GM21528 (cell line): ENCODE data around the gene SOWAHB.

Source experiments
- ATAC-seq: cut with Tn5 transposase; IDR thresholded peaks from one replicate; pipeline ENCODE4 v1.9.1; 2021; ENCODE audit warnings: mild to moderate bottlenecking, moderate library complexity; ENCODE audit not compliant: unreplicated experiment, low FRiP score

The SOWAHB gene, protein sequence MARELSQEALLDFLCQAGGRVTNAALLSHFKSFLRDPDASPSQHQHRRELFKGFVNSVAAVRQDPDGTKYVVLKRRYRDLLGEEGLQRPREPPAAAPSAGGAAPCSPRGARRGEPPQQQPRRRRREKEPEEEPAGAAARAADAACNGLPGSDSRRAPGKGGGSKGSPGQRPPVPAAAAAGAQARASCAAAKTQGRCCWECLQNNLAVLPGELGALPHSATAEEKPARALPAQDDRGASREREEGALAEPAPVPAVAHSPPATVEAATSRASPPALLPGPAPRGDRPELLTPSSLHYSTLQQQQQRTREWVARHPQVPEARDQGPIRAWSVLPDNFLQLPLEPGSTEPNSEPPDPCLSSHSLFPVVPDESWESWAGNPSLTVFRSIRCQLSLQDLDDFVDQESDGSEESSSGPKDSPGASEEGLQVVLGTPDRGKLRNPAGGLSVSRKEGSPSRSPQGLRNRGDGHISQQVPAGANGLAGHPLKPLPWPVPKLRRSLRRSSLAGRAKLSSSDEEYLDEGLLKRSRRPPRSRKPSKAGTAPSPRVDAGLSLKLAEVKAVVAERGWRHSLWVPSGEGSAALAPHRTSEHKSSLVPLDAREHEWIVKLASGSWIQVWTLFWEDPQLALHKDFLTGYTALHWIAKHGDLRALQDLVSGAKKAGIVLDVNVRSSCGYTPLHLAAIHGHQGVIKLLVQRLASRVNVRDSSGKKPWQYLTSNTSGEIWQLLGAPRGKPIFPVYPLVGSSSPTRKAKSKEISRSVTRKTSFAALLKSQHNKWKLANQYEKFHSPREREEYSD

DNA sequence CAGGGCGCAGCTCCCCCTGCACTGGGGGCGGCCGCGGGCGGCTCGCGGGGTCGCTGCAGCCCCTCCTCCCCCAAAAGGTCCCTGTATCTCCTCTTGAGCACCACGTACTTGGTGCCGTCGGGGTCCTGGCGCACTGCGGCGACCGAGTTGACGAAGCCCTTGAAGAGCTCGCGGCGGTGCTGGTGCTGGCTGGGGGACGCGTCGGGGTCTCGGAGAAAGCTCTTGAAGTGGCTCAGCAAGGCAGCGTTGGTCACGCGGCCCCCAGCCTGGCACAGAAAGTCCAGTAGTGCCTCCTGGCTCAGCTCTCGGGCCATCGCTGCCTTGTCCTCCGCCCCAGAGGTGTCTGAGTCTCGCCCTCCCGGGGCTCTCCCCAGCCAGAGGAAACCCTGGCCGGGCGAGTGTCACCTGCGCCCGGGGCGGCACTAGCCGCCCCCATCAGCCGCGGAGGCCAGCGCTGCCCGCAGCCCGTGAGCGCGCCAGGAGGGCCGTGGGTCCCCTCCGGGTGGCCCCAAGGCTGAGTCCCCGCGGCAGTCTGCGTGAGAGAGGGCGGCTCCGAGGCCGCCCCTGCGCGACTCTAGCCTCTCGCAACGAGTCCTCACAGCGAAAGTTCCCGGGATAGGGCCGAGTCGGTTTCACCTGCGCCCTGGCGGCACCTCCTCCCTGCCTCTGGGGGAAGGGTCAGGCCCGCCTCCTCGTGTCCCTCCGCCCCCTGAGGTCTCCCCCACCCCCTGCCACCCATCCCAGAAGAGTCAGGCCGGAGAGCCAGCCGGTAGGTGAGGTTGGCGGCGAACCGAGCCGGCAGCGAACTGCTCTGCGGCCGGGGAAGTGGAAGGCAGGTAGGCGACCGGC is at the start of gene SOWAHB:
TSS of gene SOWAHB (minus strand) at position 609 of the 849 bp plus-strand sequence. CDS start at position 314, 295 bp downstream.
- no peak for ATAC-seq

DNA sequence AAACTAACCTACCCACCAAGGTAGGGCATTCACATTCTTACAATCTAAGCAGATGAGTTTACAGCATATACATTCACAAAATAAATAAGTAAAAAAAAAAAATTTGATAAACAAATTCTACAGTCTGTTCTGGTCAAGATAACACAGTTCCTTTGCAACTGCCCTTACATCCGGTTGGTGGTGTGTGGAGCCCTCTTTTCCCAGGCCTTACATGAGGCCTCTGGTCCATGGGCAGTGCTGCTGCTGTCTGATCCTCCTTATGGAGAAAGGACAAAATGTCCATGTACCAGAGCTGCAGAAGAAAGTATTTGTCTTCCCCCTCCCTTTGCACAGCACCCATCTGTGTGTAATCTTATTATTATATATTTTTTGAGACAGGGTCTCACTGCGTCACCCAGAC is 49.4 kb upstream of the SOWAHB start:
- ATAC-seq, result no peak

DNA sequence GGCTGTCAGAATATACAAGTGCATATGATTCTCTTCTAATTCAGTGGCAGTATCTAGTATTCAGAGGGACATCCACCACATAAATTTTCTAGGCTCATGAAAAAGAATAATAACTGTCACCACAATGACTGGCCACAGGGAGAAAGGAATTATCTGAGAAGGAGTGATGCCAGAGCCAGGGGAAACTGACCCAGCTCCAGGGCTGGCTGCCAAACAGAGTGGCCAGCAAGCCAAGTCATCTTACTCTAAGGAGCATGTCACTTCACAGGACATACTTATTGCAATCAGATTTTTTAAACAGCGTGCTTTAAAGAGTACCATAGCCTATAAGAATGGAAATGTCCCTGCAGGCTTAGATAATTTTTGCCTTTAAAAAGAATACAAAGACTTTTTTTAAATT is 45.8 kb upstream of the SOWAHB start:
- no peak for ATAC-seq

DNA sequence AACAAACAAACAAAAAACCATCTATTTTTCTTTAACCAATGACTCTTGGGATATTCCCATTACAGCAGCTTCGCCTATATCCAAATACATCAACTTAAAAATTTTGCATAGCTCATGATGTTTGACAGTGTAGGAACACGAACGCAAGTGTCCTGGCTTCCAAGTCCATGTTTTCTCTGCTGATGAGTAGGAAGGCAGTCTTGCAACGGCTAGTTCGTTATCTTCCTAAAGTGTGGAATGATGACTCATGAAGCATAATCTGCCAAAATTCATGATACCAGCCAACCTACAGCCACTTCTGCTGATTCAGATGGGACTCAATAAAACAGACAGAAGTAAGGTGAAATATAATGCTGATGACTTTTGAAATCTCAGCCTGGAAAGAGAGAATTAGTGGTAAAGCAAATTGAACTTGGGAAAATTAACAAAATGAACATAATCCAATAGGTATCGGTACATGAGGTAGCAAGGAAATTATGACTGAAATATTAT is 45.2 kb upstream of the SOWAHB start:
- no peak for ATAC-seq

DNA sequence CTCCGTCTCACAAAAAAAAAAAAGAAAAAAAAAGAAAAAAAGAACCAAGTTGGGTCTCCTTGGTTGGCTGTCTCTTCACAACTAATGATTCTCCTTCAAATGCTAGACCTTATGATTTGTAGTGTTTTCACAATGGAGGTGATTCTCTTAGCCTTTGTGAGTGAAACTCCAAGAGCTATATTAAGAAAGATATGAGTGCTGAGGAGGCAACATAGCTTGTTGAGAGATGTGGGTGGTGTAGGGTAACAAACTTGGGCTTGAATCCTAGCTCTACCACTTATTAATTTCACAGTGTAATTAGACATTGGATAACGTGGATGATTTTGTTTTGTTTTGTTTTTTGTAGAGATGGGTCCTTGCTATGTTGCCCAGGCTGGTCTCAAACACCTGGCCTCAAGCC is 41.2 kb upstream of the SOWAHB start:
- ATAC-seq, result no peak

DNA sequence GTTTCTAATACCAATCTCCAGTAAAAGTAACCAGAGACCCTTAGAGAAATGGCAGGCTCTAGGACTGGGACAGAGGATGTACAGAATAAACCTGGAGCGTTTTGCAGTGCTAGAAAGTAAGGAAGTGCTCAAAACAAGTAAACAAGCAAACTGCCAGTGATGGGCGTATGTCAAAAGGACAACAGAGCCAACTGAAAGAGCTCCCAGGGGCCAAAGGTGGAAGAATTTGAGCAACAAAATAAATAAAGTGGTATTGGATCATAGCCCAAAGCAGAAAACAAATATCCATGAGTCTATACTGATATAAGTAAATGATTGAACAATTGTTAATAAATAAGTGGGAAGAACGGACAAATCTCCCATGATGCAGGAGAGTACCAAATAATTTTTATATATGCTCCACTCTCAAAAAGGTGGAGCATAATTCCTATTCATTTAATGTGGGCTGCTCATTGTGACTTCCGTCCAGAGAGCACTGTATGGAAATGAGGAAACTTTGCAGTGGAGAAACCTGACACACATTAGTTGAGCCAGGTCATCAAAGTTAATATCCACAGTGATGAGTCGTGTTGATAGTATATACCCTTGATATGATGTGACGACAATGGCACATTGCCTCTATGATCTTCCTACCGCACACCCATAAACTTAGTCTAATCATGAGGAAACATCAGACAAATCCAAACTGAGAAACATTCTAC is 33.8 kb upstream of the SOWAHB start:
- ATAC-seq, result no peak

DNA sequence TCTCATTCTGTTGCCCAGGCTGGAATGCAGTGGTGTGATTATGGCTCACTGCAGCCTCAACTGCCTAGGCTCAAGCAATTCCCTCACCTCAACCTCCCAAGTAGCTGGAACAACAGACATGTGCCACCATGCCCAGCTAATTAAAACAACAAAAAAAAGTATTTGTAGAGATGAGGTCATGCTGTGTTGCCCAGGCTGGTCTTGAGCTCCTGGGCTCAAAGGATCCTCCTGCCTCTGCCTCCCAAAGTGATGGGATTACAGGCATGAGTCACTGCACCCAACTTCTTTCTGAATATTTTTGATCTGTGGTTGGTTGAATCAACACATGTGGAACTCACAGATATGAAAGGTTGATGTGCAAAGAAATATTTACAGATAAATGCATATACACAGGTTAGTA is 33.1 kb upstream of the SOWAHB start:
- no peak for ATAC-seq

DNA sequence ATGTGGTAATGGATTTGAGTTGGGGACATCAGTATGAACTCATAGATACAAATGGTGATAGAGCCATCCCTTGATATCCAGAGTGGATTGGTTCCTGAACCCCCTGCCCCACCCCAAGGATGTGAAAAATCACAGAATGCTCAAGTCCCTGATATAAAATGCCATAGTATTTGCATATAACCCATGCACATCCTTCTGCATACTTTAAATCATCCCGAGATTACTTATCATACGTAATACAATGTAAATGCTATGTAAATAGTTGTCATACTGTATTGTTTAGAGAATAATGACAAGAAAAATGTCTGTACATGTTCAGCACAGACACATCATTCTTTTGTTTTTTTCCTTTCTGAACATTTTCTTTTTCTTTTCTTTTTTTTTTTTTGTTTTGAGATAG is 32.7 kb upstream of the SOWAHB start:
- no peak for ATAC-seq

DNA sequence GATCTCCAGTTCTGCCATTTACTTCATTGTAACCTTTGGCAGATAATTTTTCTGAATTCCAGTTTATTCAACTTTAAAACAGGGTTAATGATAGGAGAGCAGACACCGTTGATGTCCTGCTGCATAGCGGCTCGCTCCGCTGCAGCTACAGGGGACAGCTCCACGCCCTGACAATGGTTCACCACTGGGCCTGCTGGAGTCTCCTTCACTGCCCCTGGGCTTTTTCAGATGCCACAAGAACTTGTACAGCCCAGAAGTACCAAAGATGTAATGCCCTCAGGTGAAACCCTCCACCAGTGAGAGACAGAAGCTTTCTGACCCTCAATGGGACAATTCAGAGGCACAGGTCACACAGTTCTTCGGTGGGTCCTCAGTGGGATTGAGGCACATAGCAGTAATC is 28.9 kb upstream of the SOWAHB start:
- ATAC-seq, result no peak

DNA sequence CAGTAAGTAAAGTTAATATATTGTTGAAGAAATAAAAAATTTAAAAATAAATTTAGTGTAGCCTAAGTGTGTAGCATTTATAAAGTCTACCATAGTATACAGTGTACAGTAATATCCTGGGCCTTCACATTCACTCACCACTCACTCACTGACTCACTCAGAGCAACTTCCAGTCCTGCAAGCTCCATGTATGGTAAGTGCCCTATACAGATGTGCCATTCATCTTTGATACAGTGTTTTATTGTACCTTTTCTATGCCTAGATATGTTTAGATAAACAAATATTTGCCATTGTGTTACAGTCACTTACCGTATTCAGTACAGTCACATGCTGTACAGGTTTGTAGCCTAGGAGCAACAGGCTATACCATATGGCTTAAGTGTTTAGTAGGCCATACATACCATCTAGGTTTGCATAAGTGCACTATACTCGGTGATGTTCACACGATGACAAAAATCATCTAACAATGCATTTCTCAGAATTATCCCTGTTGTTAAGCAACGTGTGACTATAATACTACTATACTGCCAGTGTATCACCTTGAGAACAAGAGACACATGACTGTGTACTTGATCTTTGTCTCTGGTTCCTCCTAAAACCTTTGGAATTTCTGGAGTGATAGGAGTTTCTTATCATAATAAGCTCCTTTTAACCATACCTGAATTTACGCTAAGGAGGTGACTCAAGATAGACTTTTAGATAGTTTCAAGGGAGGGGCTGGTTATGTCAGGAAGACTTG is 25.8 kb upstream of the SOWAHB start:
- ATAC-seq, result no peak

DNA sequence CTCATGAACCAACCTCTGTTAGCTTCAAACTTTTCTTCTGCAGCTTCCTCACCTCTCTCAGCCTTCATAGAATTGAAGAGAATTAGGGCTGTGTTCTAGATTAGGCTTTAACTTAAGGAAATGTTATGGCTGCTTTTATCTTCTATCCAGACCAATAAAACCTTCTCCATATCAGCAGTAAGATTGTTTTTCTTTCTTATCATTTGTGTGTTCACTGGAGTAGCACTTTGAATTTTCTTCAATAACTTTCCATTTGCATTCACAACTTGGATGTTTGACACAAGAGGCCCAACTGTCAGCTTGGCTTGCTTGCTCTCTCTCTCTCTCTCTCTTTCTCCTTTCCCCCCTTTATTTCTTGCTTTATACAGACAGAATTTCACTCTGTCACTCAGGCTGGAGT is 22.8 kb upstream of the SOWAHB start:
- ATAC-seq, result no peak

DNA sequence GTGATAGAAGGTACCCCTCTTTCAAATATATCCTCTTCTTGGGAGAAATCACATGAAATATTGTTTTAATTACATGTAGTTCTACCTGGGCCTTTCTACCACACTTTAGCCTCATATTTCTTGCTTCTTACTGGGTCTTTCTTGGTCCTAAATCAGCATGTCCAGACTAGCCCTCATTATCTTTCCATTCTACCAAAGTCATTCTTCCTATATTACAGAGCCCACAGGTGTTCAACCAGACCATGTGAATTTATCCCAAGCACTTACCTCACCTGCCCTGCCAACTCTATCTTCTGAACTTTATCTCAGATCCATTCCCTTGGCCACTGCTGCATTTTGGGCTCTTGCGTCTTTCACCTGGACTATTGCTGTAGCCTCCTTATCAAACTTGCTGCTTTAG is 11.8 kb upstream of the SOWAHB start:
- no peak for ATAC-seq

DNA sequence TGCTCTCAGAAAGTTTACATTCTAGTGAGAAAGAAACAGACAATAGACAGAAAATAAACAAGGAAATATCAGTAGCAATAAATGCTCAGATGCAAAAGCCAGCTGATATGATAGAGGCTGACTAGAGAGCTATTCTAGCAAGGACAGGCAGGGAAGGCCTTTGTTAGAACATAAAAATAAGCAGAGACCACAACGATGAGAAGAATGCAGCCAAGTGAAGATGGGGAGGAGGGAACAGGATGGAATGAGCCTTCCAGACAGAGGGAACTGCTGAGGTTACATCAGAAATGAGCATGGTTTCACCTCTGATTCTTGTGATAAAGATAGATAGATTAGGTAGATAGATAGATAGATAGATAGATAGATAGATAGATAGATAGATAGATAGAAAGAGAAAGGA is 7.6 kb upstream of the SOWAHB start:
- ATAC-seq, result no peak

DNA sequence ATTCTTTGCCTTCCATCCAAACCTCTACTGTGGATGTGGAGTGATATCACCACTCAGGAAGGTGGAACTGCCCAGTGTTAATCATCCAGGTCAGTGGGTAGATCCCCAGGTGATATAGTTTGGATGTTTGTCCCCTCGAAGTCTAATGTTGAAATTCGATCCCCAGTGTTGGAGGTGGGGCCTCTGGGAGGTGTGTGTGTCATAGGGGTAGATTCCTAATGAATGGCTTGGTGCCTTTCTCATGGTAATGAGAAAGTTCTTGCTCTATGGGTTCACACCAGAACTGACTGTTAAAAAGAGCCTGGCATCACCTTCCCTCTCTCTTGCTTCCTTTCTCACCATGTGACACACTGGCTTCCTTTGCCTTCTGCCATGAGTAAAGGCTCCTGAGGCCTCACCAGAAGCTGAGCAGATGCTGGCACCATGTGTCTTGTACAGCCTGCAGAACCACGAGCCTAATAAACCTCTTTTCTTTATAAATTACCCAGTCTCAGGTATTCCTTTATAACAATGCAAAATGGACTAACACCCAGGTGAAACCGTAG is 6.8 kb upstream of the SOWAHB start:
- no peak for ATAC-seq

DNA sequence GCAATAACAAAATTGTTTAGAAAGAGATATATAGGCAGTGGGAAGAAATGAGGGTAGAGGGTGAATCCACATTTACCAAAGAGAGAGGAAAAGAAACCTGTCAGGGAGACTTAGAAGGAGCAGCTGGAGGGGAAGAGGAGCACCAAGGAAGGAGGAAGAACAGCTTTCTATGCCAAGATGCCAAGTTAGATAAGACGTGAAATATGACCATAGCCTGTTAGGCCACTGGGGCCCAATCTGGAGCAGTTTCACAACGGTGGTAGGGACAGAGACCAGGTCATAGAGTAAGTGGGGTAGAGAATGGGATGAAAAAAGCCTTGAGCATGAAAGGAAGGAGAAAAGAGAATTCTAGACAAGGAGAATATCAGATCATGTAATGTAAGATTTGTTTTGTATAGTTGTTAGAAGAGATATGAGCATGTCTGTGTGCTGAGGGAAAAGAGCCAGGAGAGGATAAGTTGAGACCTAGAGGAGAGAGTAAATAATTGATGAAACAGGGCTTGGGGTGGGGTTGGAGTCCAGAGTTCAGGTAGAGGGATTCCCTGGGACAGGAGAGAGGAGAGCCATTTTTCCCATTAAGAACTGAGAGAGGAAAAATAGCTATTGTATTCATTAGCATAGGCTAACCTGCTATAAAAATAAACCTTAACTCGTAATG is 4.4 kb upstream of the SOWAHB start:
- no peak for ATAC-seq

DNA sequence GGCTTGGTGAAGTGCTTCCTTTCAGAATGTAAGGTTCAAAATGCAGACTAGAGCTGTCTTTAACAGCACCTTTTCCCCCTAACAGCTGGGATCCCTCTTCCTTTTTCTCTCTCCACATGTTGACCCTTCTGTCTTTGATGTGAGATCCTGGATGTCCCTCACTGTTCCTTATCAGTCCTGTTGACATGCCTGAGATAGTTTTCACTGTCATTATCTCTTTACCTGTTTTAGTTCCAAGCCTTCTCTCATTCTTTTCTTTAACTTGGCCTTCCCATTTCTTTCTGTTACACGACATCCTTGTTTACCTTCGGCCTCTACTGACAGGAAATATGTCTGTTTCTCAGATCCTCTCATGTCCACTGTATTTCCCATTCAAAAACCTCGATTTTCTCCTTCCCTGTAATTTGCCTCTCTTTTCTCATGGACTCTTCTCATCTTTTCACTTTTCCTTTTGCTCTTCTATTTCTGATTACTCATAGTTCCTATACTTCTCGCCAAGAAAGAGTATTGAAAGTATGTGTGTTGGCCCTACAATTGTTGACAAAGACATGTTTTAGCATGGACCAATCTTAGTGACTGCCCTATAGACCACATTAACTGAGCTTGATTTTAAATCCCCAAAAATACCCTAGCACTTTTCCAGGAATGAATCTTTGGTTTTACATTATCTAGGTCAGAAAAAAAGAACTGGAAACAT is 1.2 kb upstream of the SOWAHB start:
- ATAC-seq, result no peak

DNA sequence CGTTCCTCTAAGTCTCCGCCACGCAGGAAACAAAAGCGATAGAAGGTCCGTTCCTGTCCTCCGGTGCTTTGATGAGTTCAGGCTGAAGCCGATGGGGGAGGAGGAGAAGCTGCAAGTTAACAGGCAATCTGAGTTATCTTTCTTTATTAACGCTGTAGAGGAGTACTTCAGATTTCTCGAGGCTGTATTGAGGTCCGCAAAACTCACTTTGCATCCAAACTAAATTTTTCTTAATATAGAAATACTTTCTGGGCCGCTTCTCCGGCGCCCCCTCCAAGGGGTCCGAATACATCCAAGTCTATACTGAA is 395 bp upstream of the SOWAHB start:
- no peak for ATAC-seq
